HG02884 (cell line): ENCODE data around the gene CPNE5.

Experiments
- ATAC-seq: cut with Tn5 transposase; IDR thresholded peaks from one replicate; pipeline ENCODE4 v1.9.1; 2021; ENCODE audit warnings: mild to moderate bottlenecking, moderate library complexity; ENCODE audit not compliant: unreplicated experiment

Gene CPNE5

GRCh38 chr6:36837022-36837339 lies 2.3 kb downstream of the CPNE5 start:
- ATAC-seq = no peak

- ATAC-seq = no peak
These were observed 2.9 kb downstream of the CPNE5 start for GRCh38 chr6:36836111-36837021.

- no peak for ATAC-seq
These were observed 4.5 kb downstream of the CPNE5 start for GRCh38 chr6:36834576-36835341.

- ATAC-seq = no peak
These were observed 6.0 kb downstream of the CPNE5 start for GRCh38 chr6:36833182-36833789.

GRCh38 chr6:36832313-36832712 lies 6.9 kb downstream of the CPNE5 start:
- ATAC-seq = no peak

- no peak for ATAC-seq
These were observed 8.7 kb downstream of the CPNE5 start for GRCh38 chr6:36830577-36830976.

- ATAC-seq = no peak
These were observed 9.2 kb downstream of the CPNE5 start for GRCh38 chr6:36829919-36830544.

- ATAC-seq = no peak
These were observed 11.8 kb downstream of the CPNE5 start for GRCh38 chr6:36827261-36828079.

GRCh38 chr6:36826520-36827227 lies 12.6 kb downstream of the CPNE5 start:
- no peak for ATAC-seq

- ATAC-seq = no peak
These were observed 13.2 kb downstream of the CPNE5 start for GRCh38 chr6:36825994-36826393.

- ATAC-seq = no peak
These were observed 13.8 kb downstream of the CPNE5 start for GRCh38 chr6:36825452-36825851.

- ATAC-seq = no peak
These were observed 15.0 kb downstream of the CPNE5 start for GRCh38 chr6:36824253-36824652.

- no peak for ATAC-seq
These were observed 15.7 kb downstream of the CPNE5 start for GRCh38 chr6:36823421-36824096.

- ATAC-seq = no peak
These were observed 16.6 kb downstream of the CPNE5 start for GRCh38 chr6:36822506-36823269.

- ATAC-seq = no peak
These were observed 17.5 kb downstream of the CPNE5 start for GRCh38 chr6:36821581-36822335.

GRCh38 chr6:36820700-36821580 lies 18.3 kb downstream of the CPNE5 start:
- ATAC-seq = no peak

GRCh38 chr6:36818756-36819155 lies 20.5 kb downstream of the CPNE5 start:
- ATAC-seq = no peak
